ENCODE data around the gene ATG16L1.

Gene ATG16L1

GRCh38 chr2:233251306-233252116 lies at the start of gene ATG16L1:
TSS of gene ATG16L1 (plus strand) at chr2:233251673. CDS start at chr2:233251828, 155 bp downstream.
- peak; percentile 91 for DNase-seq

DNA sequence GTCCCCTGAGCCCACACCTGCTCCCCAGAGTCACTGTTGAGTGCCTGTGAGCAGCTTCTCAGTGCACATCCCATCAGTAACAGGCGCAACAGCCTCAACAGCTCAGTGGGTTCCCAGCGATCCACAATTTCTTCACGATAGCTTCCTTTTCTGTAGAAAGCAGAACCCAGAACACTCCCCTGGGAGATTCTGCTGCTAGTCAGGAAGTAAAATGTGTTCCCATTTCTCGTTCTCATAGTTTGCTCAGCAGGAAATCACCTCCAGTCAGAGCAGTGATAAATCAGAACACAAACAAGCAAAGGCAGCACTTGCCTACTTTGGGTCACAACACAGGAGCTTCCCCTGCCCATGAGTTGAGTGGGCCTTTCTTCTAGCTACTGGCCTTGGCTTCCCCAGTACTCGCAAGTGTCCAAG lies 48.9 kb upstream of the ATG16L1 start:
- no peak for DNase-seq

GRCh38 chr2:233203060-233203459 lies 48.4 kb upstream of the ATG16L1 start:
- DNase-seq: no peak

GRCh38 chr2:233204286-233204936 lies 47.1 kb upstream of the ATG16L1 start:
- no peak for DNase-seq

DNA sequence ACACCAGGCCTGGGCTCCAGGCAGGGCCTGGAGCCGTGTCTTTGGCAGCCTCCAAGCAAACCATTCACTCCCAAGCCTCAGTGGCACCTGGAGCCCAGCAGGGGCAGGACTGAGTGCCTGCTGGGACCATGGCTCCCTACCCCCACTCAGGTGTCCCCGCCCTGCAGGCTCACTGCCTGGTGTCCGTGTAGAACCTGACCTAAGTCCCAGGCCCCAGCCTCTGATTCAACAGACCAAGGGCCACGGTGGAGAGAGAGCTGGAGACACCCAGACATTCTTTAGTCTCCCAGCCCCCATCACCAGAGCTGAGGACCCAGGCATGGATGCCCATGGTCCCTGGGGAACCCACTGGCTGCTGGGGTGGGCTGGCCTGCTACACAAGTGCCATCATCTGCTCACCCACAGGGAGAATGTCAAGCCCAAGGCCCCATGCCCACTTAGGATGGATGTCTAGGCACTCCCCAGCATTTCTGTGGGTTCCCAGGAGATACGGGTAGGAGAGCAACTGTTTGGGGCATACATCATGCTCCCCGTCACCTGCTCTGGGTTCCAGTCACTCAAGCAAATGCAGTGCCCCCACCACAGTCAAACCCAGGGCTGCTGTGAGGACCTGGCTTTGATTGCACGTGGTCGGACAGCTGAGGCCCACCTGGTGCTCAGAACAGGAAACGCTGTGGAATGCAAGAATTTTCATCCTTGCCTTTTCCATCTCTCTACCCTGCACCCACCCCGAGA lies 42.9 kb upstream of the ATG16L1 start:
- no peak for DNase-seq

DNA sequence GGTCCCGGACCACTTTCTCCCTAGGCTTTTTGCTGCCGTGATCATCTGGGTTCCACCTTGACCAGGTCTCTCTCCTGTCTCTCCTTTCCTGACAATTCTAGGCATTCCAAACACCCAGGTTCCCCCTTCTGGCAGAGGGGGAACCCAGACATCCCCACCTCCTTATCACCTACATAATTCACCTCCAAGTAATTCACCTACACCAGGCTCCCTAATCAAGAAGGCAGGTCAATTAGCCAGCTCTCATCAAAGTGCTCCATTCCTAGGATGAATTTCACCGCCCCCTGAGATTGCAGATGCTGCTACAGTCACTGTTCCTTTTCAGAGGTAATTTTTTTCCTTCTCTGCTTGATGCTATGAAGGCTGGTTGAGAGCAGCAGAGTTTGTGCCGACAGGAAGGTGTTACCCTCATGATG lies 42.3 kb upstream of the ATG16L1 start:
- no peak for DNase-seq

GRCh38 chr2:233209533-233210171 lies 41.8 kb upstream of the ATG16L1 start:
- DNase-seq: no peak

GRCh38 chr2:233210281-233210680 lies 41.2 kb upstream of the ATG16L1 start:
- DNase-seq: no peak

DNA sequence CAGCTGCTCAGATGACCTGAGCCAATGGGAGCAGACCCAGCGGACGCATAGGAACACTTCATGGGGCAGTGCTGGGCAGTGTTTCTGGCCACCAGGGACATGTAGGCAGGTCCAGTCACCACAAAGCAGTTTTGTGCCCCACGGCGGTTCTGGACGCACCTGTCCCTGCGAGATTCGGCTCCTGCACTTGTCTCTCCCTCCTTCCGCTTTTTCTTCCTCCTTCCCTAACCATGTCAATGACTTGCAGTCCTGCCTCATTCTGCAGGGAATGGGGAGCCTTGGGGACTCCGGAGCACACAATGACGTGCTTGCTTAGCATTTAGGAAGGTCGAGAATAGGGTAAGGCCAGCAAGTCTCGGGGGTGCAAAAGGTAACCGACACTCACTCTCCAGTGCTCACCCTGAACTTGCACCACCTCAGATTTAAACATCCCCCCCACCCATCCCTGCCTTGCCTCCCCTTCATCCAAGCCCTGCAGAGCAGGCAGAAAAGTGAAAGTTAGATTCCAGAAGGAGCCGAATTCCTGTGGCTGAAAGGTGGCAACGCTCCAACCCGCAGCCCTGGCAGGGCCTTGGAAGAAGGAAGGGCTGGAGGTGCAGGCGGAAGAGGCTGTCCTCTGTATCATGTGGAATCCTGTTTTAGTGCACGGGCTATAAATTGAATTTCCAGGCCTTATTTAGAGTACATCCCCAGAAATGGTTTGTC lies 40.5 kb upstream of the ATG16L1 start:
- DNase-seq: no peak

DNA sequence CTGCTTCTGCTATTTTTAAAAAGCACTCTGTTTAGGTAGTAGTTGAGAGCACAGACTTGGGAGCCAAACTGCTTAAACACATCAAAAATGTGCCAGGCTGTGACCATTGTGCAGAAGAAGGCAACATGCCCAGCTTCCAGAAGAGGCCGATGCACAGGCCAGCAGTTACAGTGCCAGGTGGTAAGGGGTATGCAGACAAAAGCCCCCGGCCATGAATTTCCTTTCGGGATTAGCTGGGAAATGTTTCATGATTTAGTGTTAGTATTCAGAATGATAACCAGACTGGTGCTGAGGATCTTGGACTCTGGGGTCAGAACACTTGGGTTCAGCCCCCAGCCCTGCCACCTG lies 40.0 kb upstream of the ATG16L1 start:
- DNase-seq: no peak

- no peak for DNase-seq
Measured at GRCh38 chr2:233213011-233213410, 38.5 kb upstream of the ATG16L1 start.

DNA sequence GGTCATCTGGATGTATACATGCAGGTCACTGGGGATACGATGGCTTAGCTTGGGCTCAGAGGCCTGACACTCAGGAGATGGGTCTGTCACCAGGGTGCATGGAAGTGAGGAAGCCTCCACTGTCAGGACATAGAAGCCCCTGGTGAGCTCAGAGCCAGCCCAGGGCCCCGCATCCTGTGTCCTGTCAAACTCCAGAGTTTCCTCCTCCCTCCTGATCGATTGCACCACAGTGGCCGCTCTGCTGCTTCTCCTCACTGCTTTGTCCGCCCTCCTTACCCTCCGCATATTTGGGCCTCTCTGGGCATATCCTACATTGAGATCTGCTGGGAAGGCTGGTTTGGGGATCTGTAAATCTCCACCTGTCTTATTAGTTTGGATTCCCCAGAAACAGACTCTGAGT lies 37.5 kb upstream of the ATG16L1 start:
- DNase-seq: no peak

GRCh38 chr2:233217892-233218377 lies 33.5 kb upstream of the ATG16L1 start:
- DNase-seq: no peak

DNA sequence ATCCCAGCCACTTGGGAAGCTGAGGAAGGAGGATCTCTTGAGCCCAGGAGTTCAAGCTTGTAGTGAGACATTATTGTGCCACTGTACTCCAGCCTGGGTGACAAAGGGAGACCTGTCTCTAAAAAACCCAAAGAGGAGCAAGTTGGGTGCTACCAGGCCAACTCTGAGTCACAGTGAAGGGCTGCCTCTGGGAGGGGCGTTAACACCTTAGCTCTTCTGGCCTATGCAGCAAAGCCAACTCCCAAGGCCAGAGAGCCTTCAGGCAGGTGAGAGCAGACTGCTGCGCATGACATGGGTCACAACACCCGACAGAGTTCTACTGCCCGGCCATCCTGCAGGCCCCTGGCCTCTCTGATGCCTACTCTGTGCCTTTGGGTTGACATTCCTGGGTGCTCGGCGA lies 32.6 kb upstream of the ATG16L1 start:
- no peak for DNase-seq

GRCh38 chr2:233219848-233220247 lies 31.6 kb upstream of the ATG16L1 start:
- DNase-seq: no peak

DNA sequence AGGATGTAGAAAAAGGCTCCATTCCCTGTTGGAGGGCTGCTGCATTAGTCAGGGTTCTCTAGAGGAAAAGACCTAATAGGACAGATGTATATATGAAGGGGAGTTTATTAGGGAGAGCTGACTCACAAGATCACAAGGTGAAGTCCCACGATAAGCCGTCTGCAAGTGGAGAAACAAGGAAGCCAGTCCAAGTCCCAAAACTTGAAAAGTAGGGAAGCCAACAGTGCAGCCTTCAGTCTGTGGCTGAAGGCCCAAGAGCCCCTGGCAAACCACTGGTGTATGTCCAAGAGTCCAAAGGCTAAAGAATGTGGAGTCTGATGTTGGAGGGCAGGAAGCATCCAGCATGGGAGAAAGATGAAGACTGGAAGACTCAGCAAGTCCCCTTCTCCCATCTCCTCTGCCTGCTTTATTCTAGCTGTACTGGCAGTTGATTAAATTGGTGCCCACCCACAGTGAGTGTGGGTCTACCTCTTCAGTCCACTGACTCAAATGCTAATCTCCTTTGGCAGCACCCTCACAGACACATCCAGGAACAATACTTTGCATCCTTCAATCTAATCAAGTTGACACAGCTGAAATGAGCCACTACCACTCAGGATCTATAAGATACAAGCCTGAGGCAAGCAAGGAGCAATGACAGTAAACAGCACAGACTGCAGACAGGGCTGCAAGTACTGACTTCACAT lies 30.0 kb upstream of the ATG16L1 start:
- DNase-seq: no peak

GRCh38 chr2:233223059-233223894 lies 28.2 kb upstream of the ATG16L1 start:
- no peak for DNase-seq

DNA sequence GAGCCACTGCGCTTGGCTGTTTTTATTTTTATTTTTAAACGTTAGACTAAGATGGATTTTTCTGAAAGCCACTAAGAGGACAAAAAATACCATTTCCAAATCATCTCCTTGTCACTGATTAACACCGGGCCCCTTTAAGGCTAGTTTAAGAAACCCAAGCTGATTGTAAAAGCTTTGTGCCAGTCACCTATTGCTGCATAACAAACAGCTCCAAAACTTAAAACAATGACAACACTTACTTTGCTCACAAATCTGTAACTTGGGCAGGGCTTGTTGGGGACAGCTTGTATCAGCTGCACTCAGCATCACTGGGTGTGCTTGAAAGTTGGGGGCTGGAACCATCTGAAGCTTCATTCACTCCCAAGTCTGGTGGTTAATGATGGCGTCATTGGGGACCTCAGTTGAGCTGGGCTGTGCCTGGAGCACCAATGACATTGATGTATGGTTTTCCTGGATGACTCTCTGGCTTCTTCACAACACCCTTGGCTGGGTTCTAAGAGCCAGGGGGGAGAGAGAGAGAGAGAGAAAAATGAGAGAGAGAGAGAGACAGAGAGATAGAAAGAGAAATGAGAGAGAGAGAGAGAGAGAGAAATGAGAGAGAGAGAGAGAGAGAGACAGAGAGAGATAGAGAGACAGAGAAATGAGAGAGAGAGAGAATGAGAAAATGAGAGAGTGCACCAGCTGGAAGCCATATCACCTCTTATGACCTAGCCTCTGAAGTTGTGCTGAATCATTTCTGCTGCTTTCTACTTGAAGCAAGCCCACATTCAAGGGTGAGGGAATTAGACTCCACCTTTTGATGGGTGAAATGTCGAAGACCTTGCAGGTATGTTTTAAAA lies 26.0 kb upstream of the ATG16L1 start:
- no peak for DNase-seq

DNA sequence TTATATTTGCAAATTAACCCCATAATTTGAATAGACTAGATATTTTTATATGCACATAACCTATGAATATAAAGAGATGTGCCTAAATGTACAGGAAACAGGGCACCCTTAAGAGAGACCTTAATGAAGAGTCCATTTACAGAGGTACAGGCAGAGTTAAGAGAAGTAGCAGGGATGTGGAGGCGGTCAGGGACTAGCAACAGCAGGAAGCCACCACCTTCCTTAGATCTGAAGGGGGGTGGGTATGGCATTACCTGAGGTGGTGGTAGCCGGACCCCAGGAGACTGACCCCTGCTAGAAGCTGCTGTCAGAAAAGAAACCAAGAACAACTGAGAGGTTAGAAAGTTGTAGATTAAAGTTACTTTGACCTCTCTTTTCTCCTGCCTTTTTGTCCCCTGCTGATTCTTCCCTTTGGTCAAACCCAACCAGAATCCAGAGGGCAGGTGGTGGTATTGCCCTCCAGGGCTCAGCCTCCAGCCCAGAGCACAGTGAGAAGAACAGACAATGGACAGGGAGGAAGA lies 24.9 kb upstream of the ATG16L1 start:
- no peak for DNase-seq
